ENCODE measurements around the gene TMEM184C. TPM values are rescaled to one million over a fixed set of nuclear protein-coding genes. Genes with fewer than 3 reads are reported as not detected.

Gene TMEM184C
- total RNA-seq, 1 donor: 38.2 TPM

- TF ChIP-seq CTCF (IDR thresholded peaks at IDR 0.05; ENCODE audit: insufficient read depth, low read length): no peak
- no peak overlapping the region for H3K4me3 ChIP-seq (ENCODE audit: low read depth, low read length)
- DNase-seq (ENCODE audit: low read depth): no peak
Measured at GRCh38 chr4:147587041-147587440, 30.2 kb upstream of the TMEM184C start.

GRCh38 chr4:147589586-147589985 lies 27.6 kb upstream of the TMEM184C start:
- no peak overlapping the region for H3K4me3 ChIP-seq (ENCODE audit: low read depth, low read length)
- DNase-seq (ENCODE audit: low read depth): no peak
- no peak for TF ChIP-seq CTCF (IDR thresholded peaks at IDR 0.05; ENCODE audit: insufficient read depth, low read length)

- peak; percentile 85 for DNase-seq (ENCODE audit: low read depth)
- TF ChIP-seq CTCF (IDR thresholded peaks at IDR 0.05; ENCODE audit: insufficient read depth, low read length): peak; percentile 70
- no peak overlapping the region for H3K4me3 ChIP-seq (ENCODE audit: low read depth, low read length)
Measured at GRCh38 chr4:147590249-147590920, 26.8 kb upstream of the TMEM184C start.

- no peak for TF ChIP-seq CTCF (IDR thresholded peaks at IDR 0.05; ENCODE audit: insufficient read depth, low read length)
- no peak overlapping the region for H3K4me3 ChIP-seq (ENCODE audit: low read depth, low read length)
- DNase-seq (ENCODE audit: low read depth): peak; percentile 40
Measured at GRCh38 chr4:147591106-147591505, 26.1 kb upstream of the TMEM184C start.

- no peak for DNase-seq (ENCODE audit: low read depth)
- no peak for TF ChIP-seq CTCF (IDR thresholded peaks at IDR 0.05; ENCODE audit: insufficient read depth, low read length)
- no peak overlapping the region for H3K4me3 ChIP-seq (ENCODE audit: low read depth, low read length)
Measured at GRCh38 chr4:147594107-147594506, 23.1 kb upstream of the TMEM184C start.

GRCh38 chr4:147594578-147594977 lies 22.6 kb upstream of the TMEM184C start:
- no peak for TF ChIP-seq CTCF (IDR thresholded peaks at IDR 0.05; ENCODE audit: insufficient read depth, low read length)
- no peak for DNase-seq (ENCODE audit: low read depth)
- no peak overlapping the region for H3K4me3 ChIP-seq (ENCODE audit: low read depth, low read length)

GRCh38 chr4:147596377-147596776 lies 20.8 kb upstream of the TMEM184C start:
- TF ChIP-seq CTCF (IDR thresholded peaks at IDR 0.05; ENCODE audit: insufficient read depth, low read length): no peak
- DNase-seq (ENCODE audit: low read depth): no peak

More at GRCh38 chr4:147596377-147596776, 20.8 kb upstream of the TMEM184C start:
- H3K4me3 ChIP-seq (ENCODE audit: low read depth, low read length): no peak overlapping the region
